ENCODE data around the gene PROSER2. TPM values are rescaled to one million over a fixed set of nuclear protein-coding genes. Genes with fewer than 3 reads are reported as not detected.

PROSER2 gene
- polyA plus RNA-seq, 1 donor (not counting 4 experiments of a cell fraction or from before 2014, with no cell fraction given) = 10.2 TPM

- Histone ChIP-seq H3K27ac (ENCODE audit: control insufficient read depth, insufficient read depth, low read length) (no peak overlapping the region), H3K9me3 (ENCODE audit: control insufficient read depth, low read depth, low read length) (no peaks in the 10 kb centered on the region), H3K36me3 (ENCODE audit: control insufficient read depth in 2 of 2, extremely low read depth in 1 of 2, insufficient read depth in 2 of 2, low read length in 2 of 2) (no peaks in the 10 kb centered on the region), H3K4me1 (ENCODE audit: control insufficient read depth, extremely low read depth, insufficient read depth, low read length) (peaks cover 7% of the 10 kb centered on the region), H4K20me1 (ENCODE audit: control insufficient read depth, extremely low read depth, insufficient read depth, low read length) (no peaks in the 10 kb centered on the region), H3K27me3 (ENCODE audit: control insufficient read depth, extremely low read depth, insufficient read depth, low read length) (peaks cover 3% of the 10 kb centered on the region), H3K4me3 (ENCODE audit: control insufficient read depth in 2 of 3, extremely low read depth in 1 of 3, insufficient read depth in 2 of 3, low read depth in 1 of 3, low read length in 3 of 3) (no peak overlapping the region), H3K9me1 (ENCODE audit: control insufficient read depth, extremely low read depth, insufficient read depth, low read length) (no peaks in the 10 kb centered on the region), H2AFZ (ENCODE audit: control insufficient read depth, low read length) (peak overlapping the region; percentile 1), H3K79me2 (ENCODE audit: control insufficient read depth, insufficient read depth, low read length) (no peaks in the 10 kb centered on the region), H3K4me2 (ENCODE audit: control insufficient read depth, extremely low read depth, insufficient read depth, low read depth, low read length) (peak overlapping the region; percentile 15), H3K9ac (ENCODE audit: control insufficient read depth, extremely low read depth, insufficient read depth, low read length) (no peak overlapping the region)
- TF ChIP-seq EZH2 (IDR thresholded peaks at IDR 0.05; ENCODE audit: low read length) = no peak
- no peak for TF ChIP-seq CTCF (optimal IDR thresholded peaks at IDR 0.05 in 1 of 3, IDR thresholded peaks at IDR 0.05 in 1 of 3, conservative IDR thresholded peaks at IDR 0.05 in 1 of 3; ENCODE audit: extremely low read depth in 1 of 3, insufficient read depth in 2 of 3, low read length in 3 of 3)
- dilution Hi-C loops (cut with MboI; ENCODE audit: extremely low pct_ligation_motif_present, low sequenced_read_pairs) = no loop called here
- DNase-seq (ENCODE audit: low read depth, low spot score) (no peak), FAIRE-seq (no peak)
Measured at GRCh38 chr10:11783558-11783865, 39.6 kb upstream of the PROSER2 start.

- DNase-seq (ENCODE audit: low read depth, low spot score) (no peak), FAIRE-seq (no peak)
- Histone ChIP-seq H3K9me1 (ENCODE audit: control insufficient read depth, extremely low read depth, insufficient read depth, low read length) (no peaks in the 10 kb centered on the region), H3K9ac (ENCODE audit: control insufficient read depth, extremely low read depth, insufficient read depth, low read length) (no peak overlapping the region), H3K9me3 (ENCODE audit: control insufficient read depth, low read depth, low read length) (no peaks in the 10 kb centered on the region), H3K27me3 (ENCODE audit: control insufficient read depth, extremely low read depth, insufficient read depth, low read length) (peaks cover 7% of the 10 kb centered on the region), H3K36me3 (ENCODE audit: control insufficient read depth in 2 of 2, extremely low read depth in 1 of 2, insufficient read depth in 2 of 2, low read length in 2 of 2) (no peaks in the 10 kb centered on the region), H3K4me2 (ENCODE audit: control insufficient read depth, extremely low read depth, insufficient read depth, low read depth, low read length) (no peak overlapping the region), H4K20me1 (ENCODE audit: control insufficient read depth, extremely low read depth, insufficient read depth, low read length) (no peaks in the 10 kb centered on the region), H2AFZ (ENCODE audit: control insufficient read depth, low read length) (no peak overlapping the region), H3K4me3 (ENCODE audit: control insufficient read depth in 2 of 3, extremely low read depth in 1 of 3, insufficient read depth in 2 of 3, low read depth in 1 of 3, low read length in 3 of 3) (no peak overlapping the region), H3K4me1 (ENCODE audit: control insufficient read depth, extremely low read depth, insufficient read depth, low read length) (peaks cover 7% of the 10 kb centered on the region), H3K79me2 (ENCODE audit: control insufficient read depth, insufficient read depth, low read length) (no peaks in the 10 kb centered on the region), H3K27ac (ENCODE audit: control insufficient read depth, insufficient read depth, low read length) (no peak overlapping the region)
- dilution Hi-C loops (cut with MboI; ENCODE audit: extremely low pct_ligation_motif_present, low sequenced_read_pairs) = no loop called here
- TF ChIP-seq CTCF (optimal IDR thresholded peaks at IDR 0.05 in 1 of 3, IDR thresholded peaks at IDR 0.05 in 1 of 3, conservative IDR thresholded peaks at IDR 0.05 in 1 of 3; ENCODE audit: extremely low read depth in 1 of 3, insufficient read depth in 2 of 3, low read length in 3 of 3) (no peak), EZH2 (IDR thresholded peaks at IDR 0.05; ENCODE audit: low read length) (no peak)
Measured at GRCh38 chr10:11787374-11787773, 35.8 kb upstream of the PROSER2 start.
